Measurements from ENCODE around the gene CCDC167. TPM values are rescaled to one million over a fixed set of nuclear protein-coding genes. Genes with fewer than 3 reads are reported as not detected.

CCDC167 gene
- total RNA-seq, 1 experiment from 2014 or later, result 31.9 TPM

- Histone ChIP-seq H2AK5ac (ENCODE audit: insufficient read length, low read length) (no peak overlapping the region), H4K20me1 (ENCODE audit: control insufficient read depth, insufficient read depth, insufficient read length) (no peaks in the 10 kb centered on the region), H3K79me2 (ENCODE audit: insufficient read depth, low read length) (no peaks in the 10 kb centered on the region), H3K9ac (ENCODE audit: extremely low read depth, insufficient read length, low read length) (no peak overlapping the region), H3K56ac (ENCODE audit: insufficient read length, low read depth, low read length) (no peak overlapping the region), H3K27me3 (ENCODE audit: insufficient read depth, low read length) (no peaks in the 10 kb centered on the region), H4K8ac (replicated peaks; ENCODE audit: insufficient read length, low read depth, low read length) (no peak overlapping the region), H2BK15ac (ENCODE audit: low read depth, low read length) (no peak overlapping the region), H2BK20ac (ENCODE audit: low read depth, low read length, poor library complexity, severe bottlenecking) (no peak overlapping the region), H2AFZ (ENCODE audit: low read length) (no peak overlapping the region), H2BK5ac (ENCODE audit: insufficient read length, low read length) (no peak overlapping the region), H3K9me3 (ENCODE audit: control insufficient read depth, low read depth, low read length) (no peaks in the 10 kb centered on the region), H3T11ph (ENCODE audit: low read length) (no peak overlapping the region), H2BK120ac (ENCODE audit: low read depth, low read length, poor library complexity, severe bottlenecking) (no peak overlapping the region), H3K4me2 (ENCODE audit: insufficient read depth, insufficient read length, low read length) (no peak overlapping the region), H4K91ac (ENCODE audit: insufficient read length, low read depth, low read length) (no peak overlapping the region), H3K4me1 (ENCODE audit: insufficient read depth, low read length) (no peaks in the 10 kb centered on the region), H4K5ac (ENCODE audit: insufficient read length, low read depth, low read length) (no peak overlapping the region), H2BK12ac (ENCODE audit: insufficient read length, low read depth, low read length) (no peak overlapping the region), H3K79me1 (ENCODE audit: insufficient read depth, low read depth, low read length, poor library complexity, severe bottlenecking) (no peaks in the 10 kb centered on the region), H3K4ac (ENCODE audit: low read depth, low read length) (no peak overlapping the region), H3K18ac (ENCODE audit: insufficient read length, low read depth, low read length) (no peak overlapping the region), H3K14ac (ENCODE audit: insufficient read depth, low read length) (no peak overlapping the region), H3K23me2 (ENCODE audit: insufficient read length, low read depth, low read length, poor library complexity, severe bottlenecking) (no peaks in the 10 kb centered on the region), H3K23ac (ENCODE audit: insufficient read length, low read depth, low read length) (no peak overlapping the region), H3K27ac (ENCODE audit: insufficient read length, low read depth, low read length) (no peak overlapping the region)
- H3K9me3 Mint-ChIP-seq, result no peaks in the 10 kb centered on the region; a peak in 2 of 5 replicates
- peaks cover 25% of the 10 kb centered on the region for H3K27me3 Mint-ChIP-seq (ENCODE audit: low read depth)
- H3K4me1 Mint-ChIP-seq, result peaks cover 10 to 17% of the 10 kb centered on the region in 2 experiments
- H3K4me3 Mint-ChIP-seq, result no peak overlapping the region
- no peak for DNase-seq
- no peak overlapping the region for H3K27ac Mint-ChIP-seq
- no CpG with 5 or more reads among the region's 7 CpGs for WGBS (ENCODE audit: extremely low coverage, insufficient read length, low lambda C conversion rate)
- TF ChIP-seq CTCF (conservative IDR thresholded peaks at IDR 0.05), result no peak
- no peaks in the 10 kb centered on the region for H3K36me3 Mint-ChIP-seq (ENCODE audit: insufficient read depth in 1 of 3, low read depth in 3 of 3)
Observed at GRCh38 chr6:37523412-37523811, 23.7 kb upstream of the CCDC167 start.
